GM23338 (cell line): Measurements from ENCODE around the gene AHR. TPM values are rescaled to one million over a fixed set of nuclear protein-coding genes. Genes with fewer than 3 reads are reported as not detected.

Experiments used
- ATAC-seq: fragments of 200-7000 bp; cut with Tn5 transposase; 3 replicates; pipeline ENCODE4 v1.9.1; 2020
- DNase-seq: peaks from one replicate; pipeline ENCODE4 v3.0.0-alpha.2; 2015; ENCODE audit warnings: low spot score
- H2AFZ ChIP-seq: fragments of 200-600 bp; sonication (generic); 2 replicates; pipeline ENCODE4 v1.8.0; 2016; ENCODE audit warnings: antibody characterized with exemption, mild to moderate bottlenecking, moderate library complexity
- H3F3A ChIP-seq: fragments of 200-600 bp; sonication (generic); replicated peaks from 2 replicates; pipeline ENCODE4 v1.8.0; 2017; ENCODE audit warnings: antibody characterized with exemption, mixed run types, low read depth
- H3K27ac ChIP-seq: fragments of 200-600 bp; sonication (generic); 2 replicates; pipeline ENCODE4 v1.6.1; 2016; ENCODE audit warnings: low read depth
- H3K27me3 ChIP-seq: fragments of 200-600 bp; sonication (generic); 2 replicates; pipeline ENCODE4 v1.8.0; 2016; ENCODE audit warnings: mild to moderate bottlenecking, mixed run types, moderate library complexity; ENCODE audit not compliant: insufficient read depth
- H3K36me3 ChIP-seq: fragments of 200-600 bp; sonication (generic); 2 replicates; pipeline ENCODE4 v1.8.0; 2016; ENCODE audit warnings: mild to moderate bottlenecking; ENCODE audit not compliant: insufficient read depth
- H3K4me1 ChIP-seq: fragments of 200-600 bp; sonication (generic); 2 replicates; pipeline ENCODE4 v1.8.0; 2016; ENCODE audit warnings: mild to moderate bottlenecking, moderate library complexity; ENCODE audit not compliant: insufficient read depth
- H3K4me2 ChIP-seq: fragments of 200-600 bp; sonication (generic); 2 replicates; pipeline ENCODE4 v1.7.1; 2017; ENCODE audit warnings: mixed run types
- H3K4me3 ChIP-seq: fragments of 200-600 bp; sonication (generic); 2 replicates; pipeline ENCODE4 v1.6.1; 2016; ENCODE audit warnings: mixed run types
- H3K79me2 ChIP-seq: fragments of 200-600 bp; sonication (generic); replicated peaks from 2 replicates; pipeline ENCODE4 v1.8.0; 2017; ENCODE audit warnings: mild to moderate bottlenecking; ENCODE audit not compliant: insufficient read depth
- H3K9me2 ChIP-seq: fragments of 200-600 bp; sonication (generic); 2 replicates; pipeline ENCODE4 v1.8.0; 2017; ENCODE audit not compliant: insufficient read depth
- H4K20me1 ChIP-seq: fragments of 200-600 bp; sonication (generic); replicated peaks from 2 replicates; pipeline ENCODE4 v1.8.0; 2017; ENCODE audit warnings: mild to moderate bottlenecking; ENCODE audit not compliant: insufficient read depth
- H3K27ac Mint-ChIP-seq: 2 replicates; pipeline ENCODE4 v1.8.0; 2020; ENCODE audit warnings: inconsistent platforms, mild to moderate bottlenecking, moderate library complexity, mixed read lengths
- H3K27me3 Mint-ChIP-seq: 3 replicates; pipeline ENCODE4 v1.8.0; 2022; ENCODE audit warnings: low read depth, mild to moderate bottlenecking, moderate library complexity, mixed read lengths, inconsistent platforms; ENCODE audit not compliant: insufficient read depth, poor library complexity
- H3K36me3 Mint-ChIP-seq: 3 replicates; pipeline ENCODE4 v1.8.0; 2021; ENCODE audit warnings: low read depth, mild to moderate bottlenecking, inconsistent platforms, moderate library complexity, mixed read lengths
- H3K4me1 Mint-ChIP-seq: 3 replicates; pipeline ENCODE4 v1.8.0; 2020; ENCODE audit warnings: mild to moderate bottlenecking, inconsistent platforms, mixed read lengths
- H3K4me3 Mint-ChIP-seq: 3 replicates; pipeline ENCODE4 v1.8.0; 2021; ENCODE audit warnings: moderate library complexity, mild to moderate bottlenecking, inconsistent platforms, mixed read lengths
- H3K9me3 Mint-ChIP-seq: 3 replicates; pipeline ENCODE4 v1.8.0; 2020; ENCODE audit warnings: moderate library complexity, mild to moderate bottlenecking, inconsistent platforms, mixed read lengths
- CREB1 ChIP-seq: fragments of 250-450 bp; sonication (Bioruptor Pico); IDR thresholded peaks from 2 replicates; pipeline ENCODE4 v1.5.0; 2020; ENCODE audit warnings: low read depth, mild to moderate bottlenecking, moderate library complexity
- CTCF ChIP-seq, 2 experiments: fragments of 200-600 bp in 1 of 2; sonication (generic) in 1 of 2; conservative IDR thresholded peaks; 2 replicates each; pipeline versions ENCODE4 v1.5.1 to v1.6.1; 2016 to 2017; ENCODE audit warnings: antibody characterized with exemption in 2 of 2, low read depth in 2 of 2, mild to moderate bottlenecking in 2 of 2, moderate library complexity in 1 of 2
- ETS1 ChIP-seq: IDR thresholded peaks from 2 replicates; pipeline ENCODE4 v1.6.1; 2016; ENCODE audit warnings: antibody characterized with exemption
- EZH2 ChIP-seq: fragments of 200-600 bp; sonication (generic); IDR thresholded peaks from one replicate; pipeline ENCODE4 v1.8.0; 2017; ENCODE audit warnings: antibody characterized with exemption, mild to moderate bottlenecking, low read depth; ENCODE audit not compliant: unreplicated experiment
- EZH2phosphoT487 ChIP-seq: fragments of 200-600 bp; sonication (generic); IDR thresholded peaks from one replicate; pipeline ENCODE4 v1.8.1; 2018; ENCODE audit warnings: antibody characterized with exemption; ENCODE audit not compliant: unreplicated experiment
- JUNB ChIP-seq: IDR thresholded peaks from one replicate; pipeline ENCODE4 v1.6.1; 2016; ENCODE audit warnings: antibody characterized with exemption; ENCODE audit not compliant: unreplicated experiment
- NANOG ChIP-seq: IDR thresholded peaks from 2 replicates; pipeline ENCODE4 v1.6.1; 2016; ENCODE audit warnings: antibody characterized with exemption, borderline replicate concordance
- POLR2AphosphoS5 ChIP-seq: IDR thresholded peaks from 2 replicates; pipeline ENCODE4 v1.6.1; 2016; ENCODE audit warnings: antibody characterized with exemption, low read depth
- REST ChIP-seq: IDR thresholded peaks from one replicate; pipeline ENCODE4 v1.6.1; 2018; ENCODE audit warnings: antibody characterized with exemption; ENCODE audit not compliant: unreplicated experiment
- STAT1 ChIP-seq: IDR thresholded peaks from one replicate; pipeline ENCODE4 v1.6.1; 2016; ENCODE audit warnings: antibody characterized with exemption; ENCODE audit not compliant: unreplicated experiment
- ZNF114 ChIP-seq: fragments of 250-450 bp; sonication (Bioruptor Pico); IDR thresholded peaks from 2 replicates; pipeline ENCODE4 v1.5.0; 2020; ENCODE audit warnings: mild to moderate bottlenecking, moderate library complexity
- ZNF331 ChIP-seq: fragments of 250-450 bp; sonication (Bioruptor Pico); IDR thresholded peaks from 2 replicates; pipeline ENCODE4 v1.5.0; 2020; ENCODE audit warnings: low read depth, mild to moderate bottlenecking, moderate library complexity
- polyA plus RNA-seq: library from polyadenylated mRNA; unstranded; fragments of >200 nt; fragmentation: Nextera tagmentation; extraction: Ambion mirVana; gene quantifications from 2 replicates; pipeline ENCODE4 v1.2.1, GENCODE V29; 2016
- total RNA-seq: library from RNA; depleted of rRNA; stranded (reverse); fragments of >200 nt; shearing (Covaris generic); gene quantifications from 2 replicates; pipeline ENCODE4 v1.2.3, GENCODE V29; 2014

The AHR gene
- total and polyA plus RNA-seq, 2 experiments from 2014 or later = 3.4 to 14.9 TPM

DNA sequence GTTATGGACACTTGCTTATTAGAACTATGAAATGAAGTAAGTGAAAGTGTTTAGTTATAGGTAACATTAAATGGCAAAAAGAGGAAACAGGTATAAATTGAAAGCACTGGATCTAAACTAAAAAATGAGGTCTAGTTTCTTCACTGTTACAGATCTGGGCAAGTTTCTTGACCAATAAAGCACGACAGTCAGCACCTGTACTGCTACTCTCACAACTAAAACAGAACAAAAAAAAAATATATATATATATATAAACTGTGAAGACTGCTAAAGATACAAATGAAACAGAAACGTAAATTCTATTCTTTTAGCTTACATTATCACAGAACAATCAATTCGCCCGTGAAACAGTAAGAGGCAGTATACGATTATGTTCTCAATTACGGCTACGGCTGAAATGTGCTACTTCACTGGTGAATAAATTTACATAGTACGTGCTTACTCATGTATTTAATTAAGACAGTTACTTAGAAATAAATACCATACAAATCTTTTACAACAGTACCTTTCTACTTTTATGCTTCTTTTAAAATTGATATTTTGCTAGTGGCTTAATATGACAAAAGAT lies 4.2 kb downstream of the AHR start:
- no peak overlapping the region for H3K4me3 ChIP-seq
- ATAC-seq = no peak
- peaks cover 21% of the 10 kb centered on the region for H3K4me1 ChIP-seq
- DNase-seq = peak; percentile 21
- Mint-ChIP-seq H3K27me3 (peaks cover 5% of the 10 kb centered on the region), H3K27ac (no peak overlapping the region), H3K9me3 (0 out of 3 replicates have a peak, but pooled peaks cover 2% of the 10 kb centered on the region), H3K4me3 (no peak overlapping the region), H3K36me3 (peaks cover 3% of the 10 kb centered on the region; the same call in 2 of the 3 replicates), H3K4me1 (peaks cover 24% of the 10 kb centered on the region)
- peaks cover 13% of the 10 kb centered on the region for H3K27me3 ChIP-seq
- TF ChIP-seq POLR2AphosphoS5 (no peak), JUNB (no peak), CTCF (conservative IDR thresholded peaks at IDR 0.05; ENCODE audit: low read depth in 2 of 2) (peak in 1 of 2 experiments; percentile 31; a peak in 2 of 4 replicates), ETS1 (no peak)
- peaks cover 83% of the 10 kb centered on the region for H3K79me2 ChIP-seq
- no peak overlapping the region for H2AFZ ChIP-seq
- 0 out of 2 replicates have a peak, but pooled peaks cover 7% of the 10 kb centered on the region for H4K20me1 ChIP-seq
- peaks cover 6% of the 10 kb centered on the region for H3K9me2 ChIP-seq
- no peaks in the 10 kb centered on the region for H3F3A ChIP-seq
- H3K27ac ChIP-seq = no peak overlapping the region
- no peak overlapping the region for H3K4me2 ChIP-seq
- H3K36me3 ChIP-seq = no peaks in the 10 kb centered on the region

GRCh38 chr7:17304926-17305325 lies 6.5 kb downstream of the AHR start:
- Mint-ChIP-seq H3K27me3 (no peaks in the 10 kb centered on the region), H3K9me3 (no peaks in the 10 kb centered on the region), H3K27ac (peak overlapping the region; percentile 52), H3K4me1 (peaks cover 29% of the 10 kb centered on the region), H3K36me3 (no peaks in the 10 kb centered on the region), H3K4me3 (no peak overlapping the region)
- Histone ChIP-seq H3K4me1 (peaks cover 28% of the 10 kb centered on the region), H3K4me2 (peak overlapping the region; percentile 58; the same call in 1 of the 2 replicates), H2AFZ (no peak overlapping the region), H4K20me1 (0 out of 2 replicates have a peak, but pooled peaks cover 4% of the 10 kb centered on the region), H3K4me3 (no peak overlapping the region), H3K27me3 (peaks cover 8% of the 10 kb centered on the region), H3K79me2 (peaks cover 100% of the 10 kb centered on the region), H3F3A (no peaks in the 10 kb centered on the region), H3K27ac (no peak overlapping the region), H3K36me3 (no peaks in the 10 kb centered on the region), H3K9me2 (no peaks in the 10 kb centered on the region)
- DNase-seq (no peak), ATAC-seq (no peak)
- TF ChIP-seq JUNB (no peak), ZNF331 (CRISPR knock-in tag) (no peak), CREB1 (no peak), REST (no peak), POLR2AphosphoS5 (no peak), EZH2 (no peak), ZNF114 (no peak), NANOG (no peak), ETS1 (no peak), EZH2phosphoT487 (no peak), CTCF (conservative IDR thresholded peaks at IDR 0.05; ENCODE audit: low read depth in 2 of 2) (no peak), STAT1 (no peak)
